ENCODE results near the gene PRPH. TPM values are rescaled to one million over a fixed set of nuclear protein-coding genes. Genes with fewer than 3 reads are reported as not detected.
A peak's percentile ranks its signal among the peaks of the same experiment; 100 is the strongest.

Gene PRPH
- total and polyA plus RNA-seq, 9 of the 15 experiments (the other 6 are each of a cell fraction or from before 2014, with no cell fraction given): 0.27 to 1.9 (median 1.3) TPM; not detected in 1

- TF ChIP-seq CEBPG (CRISPR knock-in tag; IDR thresholded peaks at IDR 0.05): peak; percentile 5; the same call in 1 of the 2 replicates
- TF ChIP-seq CEBPG (tag; conservative IDR thresholded peaks at IDR 0.05 in 1 of 2, IDR thresholded peaks at IDR 0.05 in 1 of 2): no peak
- TF ChIP-seq PBX2 (CRISPR knock-in tag; IDR thresholded peaks at IDR 0.05; ENCODE audit: low read depth): no peak
- TF ChIP-seq PBX2 (tag; conservative IDR thresholded peaks at IDR 0.05; ENCODE audit: low read depth): no peak
- peak; percentile 5; the same call in 1 of the 2 replicates for TF ChIP-seq RBFOX2 (IDR thresholded peaks at IDR 0.05; ENCODE audit: low read depth, low read length)
- TF ChIP-seq ZNF707 (CRISPR knock-in tag; conservative IDR thresholded peaks at IDR 0.05): no peak
These were observed 52.6 kb downstream of the PRPH start (continued) for GRCh38 chr12:49347311-49348193.

Other genes with a start within 250 kb of the PRPH start
Only the 7 nearest of the 12 such genes appear.
- gene TUBA1B, start 163.8 kb upstream of the PRPH start, total RNA-seq (2014; rRNA removed): 2,537 and 3,283 TPM in 2 replicates
- 1,855 and 2,189 TPM in 2 replicates for gene TUBA1B, start 163.8 kb upstream of the PRPH start, total RNA-seq (2014; rRNA removed; fragmentation: Illumina TruSeq; extraction: Trizol)
- gene TUBA1B, start 163.8 kb upstream of the PRPH start, total RNA-seq (2015; rRNA removed; fragmentation: Illumina TruSeq; extraction: Trizol): 2,518 and 2,541 TPM in 2 replicates
- 2,355 and 2,486 TPM in 2 replicates for gene TUBA1B, start 163.8 kb upstream of the PRPH start, total RNA-seq (2021)
- gene TUBA1B, start 163.8 kb upstream of the PRPH start, polyA plus RNA-seq (2011; rRNA removed): 4,368 and 5,240 TPM in 2 replicates
- 4,050 and 4,598 TPM in 2 replicates for gene TUBA1B, start 163.8 kb upstream of the PRPH start, polyA plus RNA-seq (2014; fragmentation: Illumina TruSeq; extraction: Trizol)
- gene TUBA1B, start 163.8 kb upstream of the PRPH start, polyA plus RNA-seq (2014; fragmentation: Nextera tagmentation; extraction: Ambion mirVana): 1,000 to 10,000 TPM; 2,987 to 4,624 TPM
- 2,628 and 3,157 TPM in 2 replicates for gene TUBA1B, start 163.8 kb upstream of the PRPH start, polyA plus RNA-seq (2014; rRNA removed)
- 9.6 and 10.2 TPM in 2 replicates for gene TUBA1A, start 106.1 kb upstream of the PRPH start, total RNA-seq (2014; rRNA removed)
- gene TUBA1A, start 106.1 kb upstream of the PRPH start, total RNA-seq (2014; rRNA removed; fragmentation: Illumina TruSeq; extraction: Trizol): 7.1 and 7.4 TPM in 2 replicates
- 11.5 and 11.9 TPM in 2 replicates for gene TUBA1A, start 106.1 kb upstream of the PRPH start, total RNA-seq (2015; rRNA removed; fragmentation: Illumina TruSeq; extraction: Trizol)
- gene TUBA1A, start 106.1 kb upstream of the PRPH start, total RNA-seq (2021): 7.7 and 8.6 TPM in 2 replicates
- 45.1 and 161 TPM in 2 replicates for gene TUBA1A, start 106.1 kb upstream of the PRPH start, polyA plus RNA-seq (2011; rRNA removed)
- gene TUBA1A, start 106.1 kb upstream of the PRPH start, polyA plus RNA-seq (2014; fragmentation: Illumina TruSeq; extraction: Trizol): 16.3 and 18.8 TPM in 2 replicates
- gene TUBA1A, start 106.1 kb upstream of the PRPH start, polyA plus RNA-seq (2014; fragmentation: Nextera tagmentation; extraction: Ambion mirVana): 10 to 100 TPM; 23.7 to 24.2 TPM
- gene TUBA1A, start 106.1 kb upstream of the PRPH start, polyA plus RNA-seq (2014; rRNA removed): 11.7 and 13.9 TPM in 2 replicates
- 755 and 1,088 TPM in 2 replicates for gene TUBA1C, start 30.1 kb upstream of the PRPH start, total RNA-seq (2014; rRNA removed)
- 779 and 914 TPM in 2 replicates for gene TUBA1C, start 30.1 kb upstream of the PRPH start, total RNA-seq (2014; rRNA removed; fragmentation: Illumina TruSeq; extraction: Trizol)
- gene TUBA1C, start 30.1 kb upstream of the PRPH start, total RNA-seq (2015; rRNA removed; fragmentation: Illumina TruSeq; extraction: Trizol): 912 and 926 TPM in 2 replicates
- gene TUBA1C, start 30.1 kb upstream of the PRPH start, total RNA-seq (2021): 839 and 845 TPM in 2 replicates
- gene TUBA1C, start 30.1 kb upstream of the PRPH start, polyA plus RNA-seq (2011; rRNA removed): 2,698 and 3,950 TPM in 2 replicates
- 2,770 and 3,012 TPM in 2 replicates for gene TUBA1C, start 30.1 kb upstream of the PRPH start, polyA plus RNA-seq (2014; fragmentation: Illumina TruSeq; extraction: Trizol)
- gene TUBA1C, start 30.1 kb upstream of the PRPH start, polyA plus RNA-seq (2014; fragmentation: Nextera tagmentation; extraction: Ambion mirVana): 1,000 to 10,000 TPM in 1 of 2 experiments, 100 to 1,000 TPM in 1; 776 to 1,185 TPM
- 1,517 and 1,660 TPM in 2 replicates for gene TUBA1C, start 30.1 kb upstream of the PRPH start, polyA plus RNA-seq (2014; rRNA removed)
- gene TROAP, start 28.1 kb downstream of the PRPH start, total RNA-seq (2014; rRNA removed): 60.4 and 60.8 TPM in 2 replicates
- gene TROAP, start 28.1 kb downstream of the PRPH start, total RNA-seq (2014; rRNA removed; fragmentation: Illumina TruSeq; extraction: Trizol): 39.0 and 56.5 TPM in 2 replicates
- 59.2 and 59.8 TPM in 2 replicates for gene TROAP, start 28.1 kb downstream of the PRPH start, total RNA-seq (2015; rRNA removed; fragmentation: Illumina TruSeq; extraction: Trizol)
- 72.9 and 83.0 TPM in 2 replicates for gene TROAP, start 28.1 kb downstream of the PRPH start, total RNA-seq (2021)
- gene TROAP, start 28.1 kb downstream of the PRPH start, polyA plus RNA-seq (2011; rRNA removed): 46.4 and 61.0 TPM in 2 replicates
- gene TROAP, start 28.1 kb downstream of the PRPH start, polyA plus RNA-seq (2014; fragmentation: Illumina TruSeq; extraction: Trizol): 171 and 183 TPM in 2 replicates
- gene TROAP, start 28.1 kb downstream of the PRPH start, polyA plus RNA-seq (2014; fragmentation: Nextera tagmentation; extraction: Ambion mirVana): 10 to 100 TPM; 52.1 to 53.7 TPM
- 101 and 112 TPM in 2 replicates for gene TROAP, start 28.1 kb downstream of the PRPH start, polyA plus RNA-seq (2014; rRNA removed)
- gene C1QL4, start 42.0 kb downstream of the PRPH start, total RNA-seq (2014; rRNA removed): 2.0 and 2.1 TPM in 2 replicates
- 0.10 and 0.15 TPM in 2 replicates for gene C1QL4, start 42.0 kb downstream of the PRPH start, total RNA-seq (2014; rRNA removed; fragmentation: Illumina TruSeq; extraction: Trizol)
- 0.14 and 0.23 TPM in 2 replicates for gene C1QL4, start 42.0 kb downstream of the PRPH start, total RNA-seq (2015; rRNA removed; fragmentation: Illumina TruSeq; extraction: Trizol)
- gene C1QL4, start 42.0 kb downstream of the PRPH start, total RNA-seq (2021): 1.4 and 1.5 TPM in 2 replicates
- 0.35 and 0.81 TPM in 2 replicates for gene C1QL4, start 42.0 kb downstream of the PRPH start, polyA plus RNA-seq (2011; rRNA removed)
- 0.31 and 0.61 TPM in 2 replicates for gene C1QL4, start 42.0 kb downstream of the PRPH start, polyA plus RNA-seq (2014; fragmentation: Illumina TruSeq; extraction: Trizol)
- under 1 TPM; 0.08 to 0.10 TPM for gene C1QL4, start 42.0 kb downstream of the PRPH start, polyA plus RNA-seq (2014; fragmentation: Nextera tagmentation; extraction: Ambion mirVana)
- gene C1QL4, start 42.0 kb downstream of the PRPH start, polyA plus RNA-seq (2014; rRNA removed): 1.2 and 1.3 TPM in 2 replicates
- gene DNAJC22, start 51.7 kb downstream of the PRPH start, total RNA-seq (2014; rRNA removed): 0.50 and 0.69 TPM in 2 replicates
- gene DNAJC22, start 51.7 kb downstream of the PRPH start, total RNA-seq (2014; rRNA removed; fragmentation: Illumina TruSeq; extraction: Trizol): 0.47 and 0.99 TPM in 2 replicates
- gene DNAJC22, start 51.7 kb downstream of the PRPH start, total RNA-seq (2015; rRNA removed; fragmentation: Illumina TruSeq; extraction: Trizol): 0.40 and 0.45 TPM in 2 replicates
- gene DNAJC22, start 51.7 kb downstream of the PRPH start, total RNA-seq (2021): 0.62 and 0.69 TPM in 2 replicates
- 0.83 and 1.2 TPM in 2 replicates for gene DNAJC22, start 51.7 kb downstream of the PRPH start, polyA plus RNA-seq (2011; rRNA removed)
- gene DNAJC22, start 51.7 kb downstream of the PRPH start, polyA plus RNA-seq (2014; fragmentation: Illumina TruSeq; extraction: Trizol): 0.36 and 0.61 TPM in 2 replicates
- under 1 TPM; 0.10 to 0.15 TPM for gene DNAJC22, start 51.7 kb downstream of the PRPH start, polyA plus RNA-seq (2014; fragmentation: Nextera tagmentation; extraction: Ambion mirVana)
- gene DNAJC22, start 51.7 kb downstream of the PRPH start, polyA plus RNA-seq (2014; rRNA removed): 0.36 and 0.98 TPM in 2 replicates
- 9.7 and 12.5 TPM in 2 replicates for gene SPATS2, start 72.3 kb downstream of the PRPH start, total RNA-seq (2014; rRNA removed)
- 18.3 and 20.3 TPM in 2 replicates for gene SPATS2, start 72.3 kb downstream of the PRPH start, total RNA-seq (2014; rRNA removed; fragmentation: Illumina TruSeq; extraction: Trizol)
- gene SPATS2, start 72.3 kb downstream of the PRPH start, total RNA-seq (2015; rRNA removed; fragmentation: Illumina TruSeq; extraction: Trizol): 17.8 and 17.9 TPM in 2 replicates
- gene SPATS2, start 72.3 kb downstream of the PRPH start, total RNA-seq (2021): 14.6 and 16.3 TPM in 2 replicates
- 30.0 and 48.2 TPM in 2 replicates for gene SPATS2, start 72.3 kb downstream of the PRPH start, polyA plus RNA-seq (2011; rRNA removed)
- 22.6 and 25.3 TPM in 2 replicates for gene SPATS2, start 72.3 kb downstream of the PRPH start, polyA plus RNA-seq (2014; fragmentation: Illumina TruSeq; extraction: Trizol)
- 1 to 10 TPM; 5.4 to 8.7 TPM for gene SPATS2, start 72.3 kb downstream of the PRPH start, polyA plus RNA-seq (2014; fragmentation: Nextera tagmentation; extraction: Ambion mirVana)
- gene SPATS2, start 72.3 kb downstream of the PRPH start, polyA plus RNA-seq (2014; rRNA removed): 14.9 and 17.5 TPM in 2 replicates

Measured in K562 (cell line).